Measurements from ENCODE around the gene C20orf204. TPM values are rescaled to one million over a fixed set of nuclear protein-coding genes. Genes with fewer than 3 reads are reported as not detected.

Gene C20orf204
- total and polyA plus RNA-seq, 2 of the 4 experiments (the other 2 are of a cell fraction), result 0.09 to 0.18 TPM

- ATAC-seq (ENCODE audit: low read depth), result no peak
- Histone ChIP-seq H2AFZ (replicated peaks; ENCODE audit: low read length, poor library complexity) (no peak overlapping the region), H3K9me3 (ENCODE audit: control insufficient read depth, insufficient read depth, low read length) (no peaks in the 10 kb centered on the region), H2BK15ac (ENCODE audit: low read depth, low read length) (no peak overlapping the region), H2AK9ac (replicated peaks; ENCODE audit: low read depth, low read length, poor library complexity) (no peak overlapping the region), H2BK120ac (ENCODE audit: low read depth, low read length) (no peak overlapping the region), H3K27ac (ENCODE audit: insufficient read depth, low read length) (no peak overlapping the region), H4K5ac (ENCODE audit: low read depth, low read length) (no peak overlapping the region), H2AK5ac (ENCODE audit: low read depth, low read length) (no peak overlapping the region), H3K36me3 (ENCODE audit: control insufficient read depth, insufficient read depth, low read length) (no peaks in the 10 kb centered on the region), H3K27me3 (ENCODE audit: control insufficient read depth, insufficient read depth, low read length) (peaks cover 62% of the 10 kb centered on the region), H3K9ac (ENCODE audit: low read depth, low read length) (no peak overlapping the region), H3K79me1 (ENCODE audit: low read depth in 1 of 2, low read length in 2 of 2) (no peaks in the 10 kb centered on the region), H2BK5ac (ENCODE audit: low read depth, low read length, poor library complexity, severe bottlenecking) (no peak overlapping the region), H4K91ac (ENCODE audit: insufficient read depth, low read depth, low read length) (no peak overlapping the region), H4K20me1 (ENCODE audit: insufficient read depth, low read length) (no peaks in the 10 kb centered on the region; the same call in 1 of the 2 replicates), H4K8ac (ENCODE audit: low read depth in 2 of 2, low read length in 2 of 2) (no peak overlapping the region), H3K56ac (ENCODE audit: extremely low read depth, insufficient read depth, low read length) (no peak overlapping the region), H3K18ac (ENCODE audit: low read depth, low read length) (no peak overlapping the region), H3K4me3 (ENCODE audit: insufficient read depth, low read depth, low read length) (no peak overlapping the region), H3K4me2 (ENCODE audit: low read depth, low read length) (no peak overlapping the region; the same call in 1 of the 2 replicates), H3K14ac (replicated peaks; ENCODE audit: low read depth, low read length) (no peak overlapping the region), H3K23ac (ENCODE audit: low read depth, low read length) (no peak overlapping the region), H3K4me1 (ENCODE audit: control insufficient read depth, insufficient read depth, low read length) (no peaks in the 10 kb centered on the region; the same call in 1 of the 2 replicates), H3K4ac (ENCODE audit: low read depth, low read length) (no peak overlapping the region), H2BK20ac (ENCODE audit: low read depth, low read length) (no peak overlapping the region), H3K9me1 (ENCODE audit: insufficient read depth, low read length) (no peaks in the 10 kb centered on the region)
- no peak for TF ChIP-seq POLR2A (IDR thresholded peaks at IDR 0.05; ENCODE audit: low read depth, low read length)
- TF ChIP-seq MAZ (IDR thresholded peaks at IDR 0.05; ENCODE audit: borderline replicate concordance, low read depth, low read length), result no peak
- no peak for TF ChIP-seq FOS (IDR thresholded peaks at IDR 0.05; ENCODE audit: low read depth, low read length)
- TF ChIP-seq CEBPB (IDR thresholded peaks at IDR 0.05; ENCODE audit: low read depth, low read length), result no peak
- TF ChIP-seq USF2 (IDR thresholded peaks at IDR 0.05; ENCODE audit: low read depth, low read length), result no peak
- no peak for TF ChIP-seq MXI1 (IDR thresholded peaks at IDR 0.05; ENCODE audit: borderline replicate concordance, low read depth, low read length)
- TF ChIP-seq RAD21 (IDR thresholded peaks at IDR 0.05; ENCODE audit: low read length), result no peak
- TF ChIP-seq MAFK (IDR thresholded peaks at IDR 0.05; ENCODE audit: low read depth, low read length), result no peak
- no peak for TF ChIP-seq RCOR1 (IDR thresholded peaks at IDR 0.05; ENCODE audit: insufficient replicate concordance, low read length)
- dilution Hi-C loops (cut with HindIII; ENCODE audit: low sequenced_read_pairs, unreplicated experiment) (no loop called here), in situ Hi-C loops (cut with MboI; ENCODE audit: low sequenced_read_pairs) (no loop called here), intact Hi-C loops (cut with micrococcal nuclease) (no loop called here)
- BruUV-seq (replicated peaks), result no TSS peak
- ChIA-PET POLR2A (ENCODE audit: unreplicated experiment) (no interaction called here), CTCF (no interaction called here)
- no peak for DNase-seq
- WGBS, 2 experiments (ENCODE audit: extremely low coverage in 2 of 2, insufficient read length in 1 of 2), result no CpG with 5 or more reads among the region's 16 CpGs
Observed at GRCh38 chr20:64049878-64050260, 13.9 kb downstream of the C20orf204 start.

Data from IMR-90 (cell line).